ENCODE results near the gene CDH23.

CDH23 gene

DNA sequence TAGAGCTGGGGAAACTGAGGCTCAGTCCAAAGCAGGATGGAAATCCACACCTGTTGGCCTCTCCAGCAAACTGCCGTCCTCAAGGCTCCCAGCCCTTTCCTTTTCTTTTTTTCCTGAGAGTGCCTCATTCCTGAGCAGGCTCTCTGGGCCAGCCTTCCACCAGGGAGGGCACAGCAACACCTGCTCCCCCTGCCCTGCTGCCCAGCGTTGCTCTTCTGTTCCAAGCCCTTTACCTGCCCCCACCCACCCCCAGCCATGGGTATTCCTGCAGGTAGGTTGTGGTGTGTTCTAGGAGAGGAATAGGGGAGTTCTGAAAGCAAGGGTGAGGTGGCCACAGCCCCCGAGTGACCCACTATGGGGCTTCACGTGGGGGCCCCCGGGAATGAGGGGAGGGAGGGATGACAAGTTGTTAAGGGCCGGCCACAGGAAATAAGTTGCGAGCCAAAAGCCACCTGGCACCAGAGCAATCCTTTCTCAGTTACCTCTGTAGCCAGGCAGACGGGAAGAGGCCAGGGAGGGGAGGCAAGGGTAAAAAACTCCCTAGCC, 357.3 kb downstream of the CDH23 start:
- TF ChIP-seq GATA3 (IDR thresholded peaks at IDR 0.05; ENCODE audit: low read depth, low read length) (no peak), GATA2 (IDR thresholded peaks at IDR 0.05; ENCODE audit: low read depth, low read length) (no peak)

DNA sequence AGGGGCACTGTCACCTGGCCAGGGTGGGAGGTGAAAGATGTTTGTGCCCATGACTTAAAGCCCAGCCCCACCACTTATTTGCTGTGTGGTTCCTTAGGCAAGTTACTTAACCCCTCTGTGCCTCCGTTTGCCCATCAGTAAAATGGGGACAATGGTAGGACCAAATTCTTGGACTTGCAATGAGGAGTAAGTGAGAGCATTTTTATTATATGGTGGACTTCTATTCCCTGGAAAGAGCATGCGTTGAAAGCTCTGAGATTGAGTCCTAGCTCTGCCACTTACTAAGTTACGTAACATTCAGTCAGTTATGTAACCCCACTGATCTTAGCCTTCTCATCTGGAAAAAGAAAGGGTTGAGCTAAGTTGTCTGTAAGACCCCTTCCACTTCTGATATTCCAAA, 357.8 kb downstream of the CDH23 start:
- TF ChIP-seq GATA3 (IDR thresholded peaks at IDR 0.05; ENCODE audit: low read depth, low read length) (no peak), GATA2 (IDR thresholded peaks at IDR 0.05; ENCODE audit: low read depth, low read length) (no peak)

DNA sequence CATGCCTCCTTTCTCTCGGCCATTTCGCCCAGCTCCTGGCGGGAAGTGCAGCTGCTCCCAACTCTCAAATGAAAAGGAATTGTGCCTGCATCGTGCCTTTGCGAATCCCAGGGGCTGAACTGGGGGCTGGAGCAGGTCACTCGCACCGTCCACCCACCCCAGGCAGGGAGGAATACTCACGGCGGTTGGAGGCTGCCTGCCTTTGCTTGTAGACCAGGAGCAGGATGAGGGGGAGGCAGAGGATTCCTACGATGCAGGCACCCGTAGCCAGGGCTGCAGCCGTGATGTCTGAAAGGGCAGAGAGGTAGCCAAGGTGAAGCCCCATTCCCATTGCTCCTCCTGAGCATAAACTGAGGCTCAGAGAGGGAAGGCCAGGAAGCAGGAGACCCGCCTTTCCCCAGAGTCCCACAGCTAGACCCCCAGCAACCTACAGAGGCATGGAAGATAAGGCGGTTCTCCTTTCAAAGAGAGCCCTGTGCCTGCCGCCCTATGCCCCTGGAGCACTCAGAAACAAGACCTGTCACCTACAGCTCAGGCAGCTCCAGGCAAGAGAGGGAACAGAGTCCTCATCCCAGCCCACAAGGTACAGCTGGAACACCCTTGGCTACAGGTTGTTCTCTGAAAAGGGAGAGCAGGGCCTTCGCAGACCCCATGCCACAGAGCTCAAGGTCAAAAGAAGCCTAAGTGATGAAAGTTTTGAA, 358.6 kb downstream of the CDH23 start:
- TF ChIP-seq GATA2 (IDR thresholded peaks at IDR 0.05; ENCODE audit: low read depth, low read length) (no peak), GATA3 (IDR thresholded peaks at IDR 0.05; ENCODE audit: low read depth, low read length) (no peak)

DNA sequence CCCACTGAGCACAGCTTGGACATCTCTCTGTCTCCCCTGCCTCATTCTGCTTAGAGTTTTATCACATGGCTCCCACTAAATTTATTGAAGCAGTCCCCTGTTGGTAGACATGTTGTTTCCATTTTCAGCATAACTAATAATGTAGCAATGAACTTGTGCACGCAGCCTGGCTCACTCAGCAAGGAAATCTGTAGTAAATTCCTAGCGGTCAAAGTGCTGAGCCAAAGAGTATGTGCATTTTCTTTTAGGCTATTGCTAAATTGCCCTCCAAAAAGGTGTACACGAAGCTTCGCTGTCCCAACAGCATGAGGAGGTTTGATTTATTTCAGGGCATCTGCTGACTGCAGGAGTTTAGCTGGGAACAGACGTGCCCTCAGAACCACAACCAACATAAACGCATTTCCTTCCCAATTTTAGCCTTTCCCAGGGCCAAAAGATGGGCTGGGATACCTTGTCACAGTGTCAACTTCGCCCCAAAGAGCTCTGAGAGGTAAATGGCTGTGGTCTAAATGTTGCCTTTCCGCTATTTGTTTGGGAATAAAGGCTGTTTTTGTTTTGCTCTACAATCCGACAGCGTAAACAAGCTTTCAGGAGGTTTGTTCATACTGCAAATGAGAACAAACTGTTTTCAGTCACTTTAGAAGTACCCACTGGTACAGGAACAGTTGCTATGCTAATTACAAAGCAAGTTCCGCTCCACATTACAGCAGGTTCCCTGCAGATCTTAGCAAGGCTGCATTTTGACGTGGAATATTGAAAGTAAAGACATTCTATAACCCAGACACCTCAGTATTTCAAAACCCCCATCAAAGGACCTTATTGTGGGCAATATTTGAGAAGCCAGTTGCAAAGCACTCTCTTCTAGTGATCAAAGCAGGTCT, 359.8 kb downstream of the CDH23 start:
- TF ChIP-seq GATA3 (IDR thresholded peaks at IDR 0.05; ENCODE audit: low read depth, low read length) (no peak), GATA2 (IDR thresholded peaks at IDR 0.05; ENCODE audit: low read depth, low read length) (no peak)

DNA sequence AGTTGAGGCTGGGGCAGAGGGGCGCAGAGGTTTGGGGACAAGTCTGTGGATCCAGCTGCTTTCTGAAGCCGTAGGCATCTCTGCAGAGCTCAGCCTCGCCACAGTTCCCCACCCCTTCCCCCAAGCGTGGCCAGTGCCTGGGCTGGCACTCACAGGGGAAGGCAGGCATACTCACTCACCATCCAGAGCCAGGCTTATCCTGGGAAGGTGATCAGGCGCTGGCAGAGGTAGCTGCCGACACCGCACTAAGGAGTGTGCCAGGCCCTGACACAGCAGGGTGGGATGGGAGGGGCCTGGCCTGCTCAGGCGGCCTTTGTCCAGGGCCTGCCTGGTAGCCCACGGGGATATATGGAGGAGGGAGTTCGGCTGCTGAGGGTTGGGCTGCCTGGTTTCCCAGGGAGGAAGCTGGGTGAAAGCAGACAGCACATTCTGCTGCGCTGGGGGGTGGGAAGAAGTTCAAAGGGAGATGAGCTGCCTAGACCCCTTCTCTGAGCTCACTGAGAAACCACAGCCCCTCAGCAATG, 360.7 kb downstream of the CDH23 start:
- TF ChIP-seq GATA2 (IDR thresholded peaks at IDR 0.05; ENCODE audit: low read depth, low read length) (no peak), GATA3 (IDR thresholded peaks at IDR 0.05; ENCODE audit: low read depth, low read length) (no peak)

DNA sequence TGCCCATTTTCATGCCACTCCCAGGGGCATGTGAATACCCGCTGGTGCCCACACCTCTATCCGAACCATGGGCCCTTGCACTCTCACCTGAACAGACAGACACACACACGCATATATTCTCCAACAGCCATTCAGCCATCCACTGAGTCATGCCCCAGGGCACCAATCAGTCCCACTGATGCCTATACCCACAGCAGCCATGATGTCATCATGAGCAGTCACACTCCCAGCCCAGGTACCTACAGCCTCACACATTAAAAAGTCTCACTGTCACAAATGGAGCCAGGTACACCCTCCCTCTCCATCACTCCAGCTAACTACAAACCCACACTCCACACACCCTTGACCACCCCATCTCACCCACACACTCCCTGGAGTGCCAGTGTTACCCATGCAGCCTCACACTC, 364.4 kb downstream of the CDH23 start:
- TF ChIP-seq GATA2 (IDR thresholded peaks at IDR 0.05; ENCODE audit: low read depth, low read length): no peak
- no peak for TF ChIP-seq GATA3 (IDR thresholded peaks at IDR 0.05; ENCODE audit: low read depth, low read length)

DNA sequence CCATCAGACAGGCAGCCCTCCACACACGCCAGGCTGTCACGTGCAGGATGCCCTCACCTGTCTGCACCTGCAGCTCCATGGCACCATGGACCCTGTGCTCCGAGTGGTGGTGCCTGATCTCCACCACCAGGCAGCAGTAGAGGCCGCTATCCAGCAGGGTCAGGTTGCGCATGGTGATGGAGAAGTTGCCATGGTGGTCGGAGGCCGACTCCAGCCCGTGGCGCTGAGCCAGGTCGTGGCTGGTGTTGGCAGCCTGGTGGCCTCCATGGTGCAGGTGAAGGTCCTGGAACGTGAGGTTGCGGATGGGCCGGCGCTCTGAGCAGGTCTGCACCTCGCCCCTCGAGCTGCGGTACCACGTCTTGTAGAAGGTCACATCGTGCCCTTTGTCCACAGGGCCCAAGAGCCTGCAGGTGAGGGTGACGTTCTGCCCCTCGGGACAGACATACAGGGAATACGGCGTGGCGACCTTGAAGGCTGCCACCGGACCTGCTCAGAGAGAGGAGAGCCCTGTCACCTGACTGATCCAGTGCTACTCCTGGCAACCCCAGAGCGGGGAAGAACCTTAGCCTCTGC, 364.9 kb downstream of the CDH23 start:
- TF ChIP-seq GATA2 (IDR thresholded peaks at IDR 0.05; ENCODE audit: low read depth, low read length) (no peak), GATA3 (IDR thresholded peaks at IDR 0.05; ENCODE audit: low read depth, low read length) (no peak)

DNA sequence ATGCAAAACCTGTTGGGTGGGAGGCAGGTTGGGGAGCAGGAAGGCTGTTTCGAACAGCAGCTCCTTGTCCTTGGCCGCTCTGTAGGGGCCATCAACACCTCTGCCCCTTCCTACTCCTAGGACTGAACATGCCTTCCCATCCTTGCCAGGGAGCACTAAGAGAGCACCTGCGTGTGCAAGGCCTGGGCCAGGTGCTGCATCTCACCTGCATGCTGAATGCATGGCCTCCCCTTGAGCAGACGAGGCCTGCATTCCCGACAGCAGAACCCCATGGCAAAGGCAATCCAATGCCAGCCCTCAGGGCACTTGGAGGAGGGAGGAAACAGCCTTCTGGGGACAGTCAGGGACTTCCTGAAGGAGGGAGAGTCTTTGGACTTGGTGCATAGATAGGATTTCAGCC, 365.6 kb downstream of the CDH23 start:
- TF ChIP-seq GATA3 (IDR thresholded peaks at IDR 0.05; ENCODE audit: low read depth, low read length) (no peak), GATA2 (IDR thresholded peaks at IDR 0.05; ENCODE audit: low read depth, low read length) (no peak)

DNA sequence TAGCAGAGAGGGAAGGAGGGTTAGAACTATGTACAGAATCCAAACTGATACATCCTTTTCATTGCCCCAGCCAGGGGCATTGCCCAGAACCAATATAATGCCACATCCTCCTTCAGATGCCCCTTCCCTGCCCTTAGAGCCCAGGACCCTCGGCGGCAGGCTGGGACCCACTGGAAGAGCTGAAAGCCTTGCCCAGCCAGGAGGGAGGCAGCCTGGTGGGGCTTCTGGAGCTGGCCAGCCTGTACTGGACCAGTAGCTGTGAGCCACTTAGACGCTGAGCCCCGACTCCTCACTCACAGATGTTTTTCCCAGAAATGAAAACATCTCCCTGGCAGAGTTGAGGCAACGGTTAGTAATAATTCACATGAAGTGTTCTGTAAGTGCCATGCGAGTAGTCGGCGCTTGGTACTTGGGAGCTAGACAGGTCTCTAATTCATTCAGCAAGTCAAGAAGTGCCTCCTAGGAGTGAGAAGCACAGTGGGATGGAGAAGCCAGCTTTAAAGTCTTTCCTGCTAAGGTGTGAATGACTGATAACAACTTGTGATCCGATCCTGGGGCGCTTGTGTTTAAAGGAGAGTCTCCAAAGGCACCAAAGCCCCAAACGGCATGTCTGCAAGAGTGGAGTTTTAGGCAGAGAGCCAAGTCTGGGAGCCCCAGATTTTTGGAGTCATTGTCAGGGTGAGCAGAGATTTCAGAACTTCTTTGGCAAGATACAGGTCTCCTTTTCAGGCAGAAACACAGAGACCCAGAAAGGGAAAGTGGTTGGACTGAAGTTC, 366.8 kb downstream of the CDH23 start:
- TF ChIP-seq GATA2 (IDR thresholded peaks at IDR 0.05; ENCODE audit: low read depth, low read length) (no peak), GATA3 (IDR thresholded peaks at IDR 0.05; ENCODE audit: low read depth, low read length) (no peak)

DNA sequence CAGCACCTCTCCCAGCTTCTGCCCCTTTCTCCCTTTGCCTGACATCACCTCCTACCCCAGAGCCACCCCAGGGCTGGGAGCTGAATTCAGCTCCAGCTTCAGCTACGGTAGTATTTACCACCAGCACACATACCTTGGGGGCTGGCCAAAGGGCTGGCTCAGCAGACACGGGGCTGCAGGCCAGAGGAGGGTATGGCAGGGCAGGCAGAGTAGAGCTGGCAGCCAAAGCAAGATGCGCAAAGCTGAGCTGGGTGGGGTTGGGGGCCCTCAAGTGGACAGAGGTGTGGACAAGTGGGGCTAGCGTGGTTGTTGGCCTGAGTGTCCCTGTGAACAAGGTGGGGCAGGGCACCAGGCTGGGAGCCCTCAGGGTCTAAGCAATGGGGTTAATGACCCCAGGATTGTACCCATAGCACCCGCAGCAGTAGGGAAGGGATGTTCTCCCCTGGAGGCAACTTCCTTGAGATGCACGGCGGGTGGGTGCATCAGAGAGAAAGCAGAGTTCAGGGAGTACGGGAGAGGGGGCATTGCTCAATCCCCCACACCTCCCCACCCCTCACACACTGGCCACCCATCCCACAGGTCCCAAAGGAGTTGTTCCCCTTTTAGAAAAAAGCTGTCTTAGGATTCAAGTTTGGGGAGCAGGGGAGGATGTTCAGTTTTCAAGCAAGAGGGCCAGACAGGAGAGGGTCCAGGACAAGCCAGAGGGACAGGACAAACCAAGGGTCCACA, 368.6 kb downstream of the CDH23 start:
- TF ChIP-seq GATA2 (IDR thresholded peaks at IDR 0.05; ENCODE audit: low read depth, low read length) (no peak), GATA3 (IDR thresholded peaks at IDR 0.05; ENCODE audit: low read depth, low read length) (no peak)

DNA sequence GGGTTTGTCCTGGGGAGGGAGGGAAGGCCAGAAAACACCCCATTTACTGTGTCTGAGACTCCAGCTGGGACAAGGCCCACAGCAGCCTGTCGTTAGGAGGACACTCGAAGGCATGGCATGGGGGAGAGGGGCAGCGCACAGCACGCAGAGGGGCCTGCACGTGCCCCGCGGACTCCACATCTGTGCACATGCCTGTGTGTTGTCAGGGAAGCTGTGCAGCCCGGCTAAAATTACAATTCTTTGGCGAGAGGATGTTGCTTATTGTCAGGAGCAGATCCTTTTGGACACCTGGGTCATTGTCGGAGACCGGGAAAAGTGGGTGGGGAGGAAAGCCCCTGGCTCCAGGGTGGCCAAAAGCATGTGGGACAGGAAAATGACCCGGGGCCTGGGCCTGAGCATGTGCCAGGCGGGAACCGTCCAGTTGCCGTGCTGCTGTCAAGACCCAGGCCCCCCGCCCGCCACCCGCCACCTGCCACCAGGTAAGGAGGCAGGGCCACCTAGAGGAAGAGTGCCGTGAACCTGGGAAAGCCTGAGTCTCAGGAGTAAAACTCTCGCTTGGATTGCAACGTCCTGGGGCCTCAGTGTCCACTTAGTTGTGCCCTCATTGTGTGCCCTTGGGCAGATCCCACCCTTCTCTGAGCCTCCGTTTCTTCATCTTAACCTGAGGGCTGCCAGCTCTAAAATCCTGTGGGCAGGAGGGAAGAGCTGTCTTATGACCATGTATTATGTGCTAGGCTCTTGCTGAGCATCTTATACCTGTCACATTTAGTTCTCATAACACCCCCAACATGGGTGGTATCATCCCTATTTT, 369.4 kb downstream of the CDH23 start:
- no peak for TF ChIP-seq GATA3 (IDR thresholded peaks at IDR 0.05; ENCODE audit: low read depth, low read length)
- TF ChIP-seq GATA2 (IDR thresholded peaks at IDR 0.05; ENCODE audit: low read depth, low read length): no peak

Measured in SH-SY5Y (cell line).